Trophoblast cell (in vitro differentiated cells and primary cell): Measurements from ENCODE around the gene UBAC1.
"Not testable (repeated sequence)": the region's sequence is repeated elsewhere in the genome, so short reads cannot be mapped to it uniquely, and the experiment has no call there.

Experiments
- DNase-seq, 2 donors: peaks; one replicate each; pipeline ENCODE4 v3.0.0-alpha.2; 2016
- H2AFZ ChIP-seq: 2 replicates; pipeline ENCODE4 v1.6.1; 2013; ENCODE audit warnings: low read length, moderate library complexity, mild to moderate bottlenecking; ENCODE audit not compliant: insufficient read depth, poor library complexity
- H2AK5ac ChIP-seq: 2 replicates; pipeline ENCODE4 v1.6.1; 2013; ENCODE audit warnings: mild to moderate bottlenecking, low read length
- H2BK120ac ChIP-seq: 2 replicates; pipeline ENCODE4 v1.6.1; 2013; ENCODE audit warnings: low read length, mild to moderate bottlenecking, moderate library complexity; ENCODE audit not compliant: insufficient read depth, poor library complexity
- H2BK12ac ChIP-seq: 2 replicates; pipeline ENCODE4 v1.6.1; 2013; ENCODE audit warnings: mild to moderate bottlenecking, low read length, moderate library complexity
- H2BK5ac ChIP-seq: 2 replicates; pipeline ENCODE4 v1.6.1; 2013; ENCODE audit warnings: low read length, low read depth, moderate library complexity, mild to moderate bottlenecking; ENCODE audit not compliant: poor library complexity
- H3K14ac ChIP-seq: 2 replicates; pipeline ENCODE4 v1.6.1; 2013; ENCODE audit warnings: mild to moderate bottlenecking, low read length
- H3K18ac ChIP-seq: 2 replicates; pipeline ENCODE4 v1.6.1; 2013; ENCODE audit warnings: mild to moderate bottlenecking, low read length
- H3K23ac ChIP-seq: 2 replicates; pipeline ENCODE4 v1.6.1; 2013; ENCODE audit warnings: low read length
- H3K27ac ChIP-seq: 2 replicates; pipeline ENCODE4 v1.5.1; 2013; ENCODE audit warnings: low read depth, mild to moderate bottlenecking, inconsistent platforms, low read length, moderate library complexity
- H3K27me3 ChIP-seq: 2 replicates; pipeline ENCODE4 v1.6.1; 2013; ENCODE audit warnings: inconsistent platforms, mild to moderate bottlenecking, low read length, moderate library complexity; ENCODE audit not compliant: insufficient read depth
- H3K36me3 ChIP-seq, 2 experiments: 1 replicate in 1 of 2; 2 replicates in 1 of 2; pipeline ENCODE4 v1.6.1; 2013; ENCODE audit warnings: low read length in 2 of 2, mild to moderate bottlenecking in 2 of 2, moderate library complexity in 1 of 2; ENCODE audit not compliant: insufficient read depth in 2 of 2, control insufficient read depth in 1 of 2
- H3K4ac ChIP-seq: 2 replicates; pipeline ENCODE4 v1.6.1; 2013; ENCODE audit warnings: low read depth, mild to moderate bottlenecking, low read length, moderate library complexity
- H3K4me1 ChIP-seq, 2 experiments: 1 replicate in 1 of 2; 2 replicates in 1 of 2; pipeline ENCODE4 v1.6.1; 2013; ENCODE audit warnings: low read length in 2 of 2, mild to moderate bottlenecking in 2 of 2, moderate library complexity in 1 of 2; ENCODE audit not compliant: insufficient read depth in 2 of 2, control insufficient read depth in 1 of 2
- H3K4me2 ChIP-seq: 2 replicates; pipeline ENCODE4 v1.6.1; 2013; ENCODE audit warnings: inconsistent platforms, mild to moderate bottlenecking, low read length, moderate library complexity
- H3K4me3 ChIP-seq: 2 replicates; pipeline ENCODE4 v1.5.1; 2013; ENCODE audit warnings: mild to moderate bottlenecking, low read depth, low read length, inconsistent platforms
- H3K79me1 ChIP-seq: one replicate; pipeline ENCODE4 v1.6.1; 2013; ENCODE audit warnings: low read length
- H3K79me2 ChIP-seq: 2 replicates; pipeline ENCODE4 v1.6.1; 2013; ENCODE audit warnings: low read length, mild to moderate bottlenecking; ENCODE audit not compliant: control insufficient read depth, insufficient read depth, poor library complexity
- H3K9ac ChIP-seq: 2 replicates; pipeline ENCODE4 v1.6.1; 2013; ENCODE audit warnings: mild to moderate bottlenecking, low read length
- H3K9me3 ChIP-seq: 2 replicates; pipeline ENCODE4 v1.6.1; 2013; ENCODE audit warnings: low read depth, mild to moderate bottlenecking, control low read depth, inconsistent platforms, low read length; ENCODE audit not compliant: insufficient read depth
- H4K12ac ChIP-seq: 2 replicates; pipeline ENCODE4 v1.6.1; 2013; ENCODE audit warnings: low read depth, mild to moderate bottlenecking, low read length, moderate library complexity
- H4K8ac ChIP-seq: 2 replicates; pipeline ENCODE4 v1.6.1; 2013; ENCODE audit warnings: low read depth, mild to moderate bottlenecking, low read length, moderate library complexity
- H4K91ac ChIP-seq: one replicate; pipeline ENCODE4 v1.6.1; 2013; ENCODE audit warnings: low read depth, mild to moderate bottlenecking, low read length, moderate library complexity
- WGBS: extraction: QIAGEN DNeasy Blood & Tissue Kit; methylation state at CpG from one replicate; pipeline ENCODE4 v1.1.7; 2013; ENCODE audit warnings: missing lambda C conversion rate; ENCODE audit not compliant: insufficient read length, insufficient coverage; ENCODE audit errors: extremely low coverage; 5-methylcytosine and 5-hydroxymethylcytosine counted together

UBAC1 gene

GRCh38 chr9:135911233-135911632, 49.9 kb downstream of the UBAC1 start:
- WGBS, result no CpG with 5 or more reads among the region's 9 CpGs
- H2BK12ac ChIP-seq, H4K8ac ChIP-seq, H4K12ac ChIP-seq, H2BK120ac ChIP-seq, H2AFZ ChIP-seq, H2AK5ac ChIP-seq, H3K14ac ChIP-seq, H3K27me3 ChIP-seq, H3K4ac ChIP-seq, H4K91ac ChIP-seq, H3K79me2 ChIP-seq, H3K9ac ChIP-seq, H3K27ac ChIP-seq, H3K23ac ChIP-seq, DNase-seq, H3K18ac ChIP-seq, H3K4me2 ChIP-seq, H3K4me3 ChIP-seq, H2BK5ac ChIP-seq, H3K4me1 ChIP-seq: not testable (repeated sequence)
- peaks cover 11% of the 10 kb centered on the region for H3K79me1 ChIP-seq
- H3K9me3 ChIP-seq, result peaks cover 14% of the 10 kb centered on the region
- H3K36me3 ChIP-seq, result peaks cover 30 to 32% of the 10 kb centered on the region in 2 experiments

GRCh38 chr9:135910757-135911156, 50.4 kb downstream of the UBAC1 start:
- Histone ChIP-seq H2AK5ac (no peak overlapping the region), H3K18ac (no peak overlapping the region), H3K79me2 (peaks cover 8% of the 10 kb centered on the region), H3K4me3 (no peak overlapping the region), H3K9ac (no peak overlapping the region), H2BK120ac (no peak overlapping the region), H3K79me1 (peaks cover 11% of the 10 kb centered on the region), H3K9me3 (peaks cover 14% of the 10 kb centered on the region), H3K14ac (no peak overlapping the region), H2AFZ (no peak overlapping the region), H4K8ac (no peak overlapping the region), H3K27ac (no peak overlapping the region), H3K36me3 (peaks cover 28 to 31% of the 10 kb centered on the region in 2 experiments), H2BK5ac (no peak overlapping the region), H3K23ac (no peak overlapping the region), H3K4me1 (peaks cover 9% of the 10 kb centered on the region in 2 experiments), H3K4me2 (no peak overlapping the region), H4K12ac (no peak overlapping the region), H3K4ac (no peak overlapping the region), H3K27me3 (no peaks in the 10 kb centered on the region), H4K91ac (no peak overlapping the region), H2BK12ac (no peak overlapping the region)
- no CpG with 5 or more reads among the region's 9 CpGs for WGBS
- DNase-seq, result no peak

GRCh38 chr9:135910216-135910615, 51.0 kb downstream of the UBAC1 start:
- Histone ChIP-seq H3K4me2 (no peak overlapping the region), H4K91ac (no peak overlapping the region), H3K14ac (no peak overlapping the region), H3K4me3 (no peak overlapping the region), H3K4me1 (peaks cover 9 to 13% of the 10 kb centered on the region in 2 experiments), H2BK120ac (no peak overlapping the region), H2BK5ac (no peak overlapping the region), H3K79me2 (peaks cover 12% of the 10 kb centered on the region), H3K27ac (no peak overlapping the region), H4K8ac (no peak overlapping the region), H2AFZ (no peak overlapping the region), H3K4ac (no peak overlapping the region), H2AK5ac (no peak overlapping the region), H4K12ac (no peak overlapping the region), H3K27me3 (no peaks in the 10 kb centered on the region), H3K18ac (no peak overlapping the region), H3K23ac (no peak overlapping the region), H2BK12ac (no peak overlapping the region), H3K79me1 (peaks cover 11% of the 10 kb centered on the region), H3K36me3 (peaks cover 26 to 28% of the 10 kb centered on the region in 2 experiments), H3K9ac (no peak overlapping the region), H3K9me3 (peaks cover 12% of the 10 kb centered on the region)
- no peak for DNase-seq
- WGBS, result no CpG with 5 or more reads among the region's 2 CpGs

GRCh38 chr9:135909371-135909770, 51.8 kb downstream of the UBAC1 start:
- WGBS, result no CpG with 5 or more reads among the region's 6 CpGs
- peaks cover 9% of the 10 kb centered on the region for H3K9me3 ChIP-seq
- H3K4ac ChIP-seq, result no peak overlapping the region
- H3K9ac ChIP-seq, result no peak overlapping the region
- H3K23ac ChIP-seq, result no peak overlapping the region
- no peak overlapping the region for H4K12ac ChIP-seq
- H3K18ac ChIP-seq, result no peak overlapping the region
- no peak overlapping the region for H2BK120ac ChIP-seq
- no peak overlapping the region for H3K14ac ChIP-seq
- H3K27ac ChIP-seq, result no peak overlapping the region
- H3K79me2 ChIP-seq, result peaks cover 16% of the 10 kb centered on the region
- no peak overlapping the region for H4K8ac ChIP-seq
- H3K4me3 ChIP-seq, result no peak overlapping the region
- no peak overlapping the region for H3K4me2 ChIP-seq
- H2AK5ac ChIP-seq, result no peak overlapping the region
- H2AFZ ChIP-seq, result no peak overlapping the region
- H3K4me1 ChIP-seq, result peaks cover 9 to 13% of the 10 kb centered on the region in 2 experiments
- peaks cover 11% of the 10 kb centered on the region for H3K79me1 ChIP-seq
- H2BK12ac ChIP-seq, result no peak overlapping the region
- no peak overlapping the region for H2BK5ac ChIP-seq
- no peak for DNase-seq
- no peak overlapping the region for H4K91ac ChIP-seq
- H3K36me3 ChIP-seq, result peaks cover 22% of the 10 kb centered on the region in 2 experiments
- H3K27me3 ChIP-seq, result no peaks in the 10 kb centered on the region
